Thoracic aorta (tissue), 2 donors: Measurements from ENCODE around the gene KLF8. TPM values are rescaled to one million over a fixed set of nuclear protein-coding genes. Genes with fewer than 3 reads are reported as not detected.

ENCODE experiments used
- ATAC-seq: fragments of 150-250 bp; one replicate; pipeline ENCODE4 v1.8.0; 2017; ENCODE audit warnings: low read depth; ENCODE audit not compliant: insufficient number of reproducible peaks, low FRiP score
- DNase-seq: peaks from one replicate; pipeline ENCODE4 v3.0.0-alpha.2; 2020; ENCODE audit warnings: low spot score
- H3K27ac ChIP-seq, 2 donors: fragments of 200-600 bp; sonication (generic); 1 replicate in 1 of 2; 2 replicates in 1 of 2; pipeline ENCODE4 v1.5.1; 2016; ENCODE audit warnings: mild to moderate bottlenecking in 2 of 2, moderate library complexity in 2 of 2
- H3K27me3 ChIP-seq: fragments of 200-600 bp; sonication (generic); replicated peaks from 2 replicates; pipeline ENCODE4 v1.6.0; 2016; ENCODE audit warnings: mild to moderate bottlenecking; ENCODE audit not compliant: insufficient read depth
- H3K36me3 ChIP-seq: fragments of 200-600 bp; sonication (generic); one replicate; pipeline ENCODE4 v1.5.1; 2016
- H3K4me1 ChIP-seq, 2 donors: fragments of 200-600 bp; sonication (generic); 1 replicate in 1 of 2; 2 replicates in 1 of 2; pipeline versions ENCODE4 v1.5.1 to v1.6.0; 2016; ENCODE audit warnings: low read depth in 2 of 2, mild to moderate bottlenecking in 1 of 2; ENCODE audit not compliant: control insufficient read depth in 1 of 2
- H3K4me3 ChIP-seq: fragments of 200-600 bp; sonication (generic); 2 replicates; pipeline ENCODE4 v1.5.1; 2016; ENCODE audit warnings: mild to moderate bottlenecking
- H3K9me3 ChIP-seq: fragments of 200-600 bp; sonication (generic); 2 replicates; pipeline ENCODE4 v1.5.1; 2016
- total RNA-seq, 2 donors: library from RNA; depleted of rRNA; stranded (reverse); fragments of >200 nt; gene quantifications; one replicate each; pipeline versions ENCODE4 v1.1.0 to v1.2.3, GENCODE V29; 2016
- TF ChIP-seq, protein P1 (sequence below): fragments of 200-600 bp; sonication (generic); IDR thresholded peaks from one replicate; pipeline ENCODE4 v1.5.1; 2019; ENCODE audit warnings: antibody characterized with exemption

The KLF8 gene
- total RNA-seq, 2 donors from 2014 or later = 16.4 to 17.2 TPM

DNA sequence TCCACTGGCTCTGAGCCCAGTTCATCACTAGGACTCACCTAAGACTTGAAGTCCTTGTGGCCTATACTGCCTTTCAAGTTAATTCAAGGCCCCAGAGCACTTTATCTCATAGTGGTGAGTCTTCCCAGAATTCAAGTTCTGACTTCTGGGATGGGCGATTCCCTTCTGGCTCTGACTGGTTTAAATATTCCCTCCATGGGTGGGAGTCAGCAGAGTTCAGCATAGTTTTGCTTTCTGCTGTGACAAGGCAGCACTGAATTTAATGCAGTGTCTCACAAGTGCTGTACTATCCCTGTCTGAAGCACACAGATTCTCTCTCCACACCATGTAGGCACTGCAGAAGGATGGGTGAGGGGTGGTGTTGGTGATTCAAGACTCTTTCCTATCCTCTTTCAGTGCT lies 46.5 kb downstream of the KLF8 start:
- DNase-seq = no peak
- no peaks in the 10 kb centered on the region for H3K27me3 ChIP-seq
- TF ChIP-seq, protein P1, sequence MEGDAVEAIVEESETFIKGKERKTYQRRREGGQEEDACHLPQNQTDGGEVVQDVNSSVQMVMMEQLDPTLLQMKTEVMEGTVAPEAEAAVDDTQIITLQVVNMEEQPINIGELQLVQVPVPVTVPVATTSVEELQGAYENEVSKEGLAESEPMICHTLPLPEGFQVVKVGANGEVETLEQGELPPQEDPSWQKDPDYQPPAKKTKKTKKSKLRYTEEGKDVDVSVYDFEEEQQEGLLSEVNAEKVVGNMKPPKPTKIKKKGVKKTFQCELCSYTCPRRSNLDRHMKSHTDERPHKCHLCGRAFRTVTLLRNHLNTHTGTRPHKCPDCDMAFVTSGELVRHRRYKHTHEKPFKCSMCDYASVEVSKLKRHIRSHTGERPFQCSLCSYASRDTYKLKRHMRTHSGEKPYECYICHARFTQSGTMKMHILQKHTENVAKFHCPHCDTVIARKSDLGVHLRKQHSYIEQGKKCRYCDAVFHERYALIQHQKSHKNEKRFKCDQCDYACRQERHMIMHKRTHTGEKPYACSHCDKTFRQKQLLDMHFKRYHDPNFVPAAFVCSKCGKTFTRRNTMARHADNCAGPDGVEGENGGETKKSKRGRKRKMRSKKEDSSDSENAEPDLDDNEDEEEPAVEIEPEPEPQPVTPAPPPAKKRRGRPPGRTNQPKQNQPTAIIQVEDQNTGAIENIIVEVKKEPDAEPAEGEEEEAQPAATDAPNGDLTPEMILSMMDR = no peak
- no peaks in the 10 kb centered on the region for H3K9me3 ChIP-seq
- H3K36me3 ChIP-seq = no peaks in the 10 kb centered on the region
- H3K4me1 ChIP-seq = no peaks in the 10 kb centered on the region
- ATAC-seq = no peak
- H3K27ac ChIP-seq = no peak overlapping the region
- H3K4me3 ChIP-seq = no peak overlapping the region

GRCh38 chrX:56279863-56280262 lies 47.7 kb downstream of the KLF8 start:
- ATAC-seq = no peak
- no peak overlapping the region for H3K4me3 ChIP-seq
- H3K36me3 ChIP-seq = no peaks in the 10 kb centered on the region
- TF ChIP-seq, protein P1 = no peak
- no peak overlapping the region for H3K27ac ChIP-seq
- DNase-seq = no peak
- no peaks in the 10 kb centered on the region for H3K27me3 ChIP-seq
- no peaks in the 10 kb centered on the region for H3K9me3 ChIP-seq
- H3K4me1 ChIP-seq = no peaks in the 10 kb centered on the region

- Histone ChIP-seq H3K27me3 (no peaks in the 10 kb centered on the region), H3K4me3 (no peak overlapping the region), H3K27ac (no peak overlapping the region), H3K4me1 (no peaks in the 10 kb centered on the region), H3K36me3 (no peaks in the 10 kb centered on the region), H3K9me3 (no peaks in the 10 kb centered on the region)
- DNase-seq (no peak), ATAC-seq (no peak)
- TF ChIP-seq, protein P1 = no peak
Measured at GRCh38 chrX:56281789-56282188, 49.6 kb downstream of the KLF8 start.

DNA sequence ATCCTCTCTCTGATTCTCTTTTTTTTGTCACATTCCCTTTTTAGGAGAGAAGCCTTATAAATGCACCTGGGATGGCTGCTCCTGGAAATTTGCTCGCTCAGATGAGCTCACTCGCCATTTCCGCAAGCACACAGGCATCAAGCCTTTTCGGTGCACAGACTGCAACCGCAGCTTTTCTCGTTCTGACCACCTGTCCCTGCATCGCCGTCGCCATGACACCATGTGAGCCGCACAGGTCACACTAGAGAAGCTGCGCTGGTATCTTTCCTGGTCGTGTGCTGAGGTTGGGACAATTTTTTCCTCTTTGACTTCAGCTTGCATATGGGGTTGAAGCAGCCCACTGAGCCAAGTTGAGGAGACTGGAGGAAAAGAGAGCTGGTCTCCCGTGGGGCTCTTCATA lies 52.1 kb downstream of the KLF8 start:
- Histone ChIP-seq H3K4me1 (no peaks in the 10 kb centered on the region), H3K27me3 (no peaks in the 10 kb centered on the region), H3K9me3 (no peaks in the 10 kb centered on the region), H3K36me3 (no peaks in the 10 kb centered on the region), H3K4me3 (no peak overlapping the region), H3K27ac (no peak overlapping the region)
- TF ChIP-seq, protein P1 = no peak
- no peak for ATAC-seq
- no peak for DNase-seq

GRCh38 chrX:56288608-56289007 lies 56.5 kb downstream of the KLF8 start:
- H3K4me1 ChIP-seq = no peaks in the 10 kb centered on the region
- DNase-seq (no peak), ATAC-seq (no peak)
- no peak overlapping the region for H3K27ac ChIP-seq
- peaks cover 7% of the 10 kb centered on the region for H3K36me3 ChIP-seq
- no peaks in the 10 kb centered on the region for H3K9me3 ChIP-seq
- TF ChIP-seq, protein P1 = no peak
- H3K27me3 ChIP-seq = no peaks in the 10 kb centered on the region
- no peak overlapping the region for H3K4me3 ChIP-seq
